Liver (tissue), 9 donors: Measurements from ENCODE around the gene ETV3L. TPM values are rescaled to one million over a fixed set of nuclear protein-coding genes. Genes with fewer than 3 reads are reported as not detected.

Experiments
- DNase-seq: peaks from one replicate; pipeline ENCODE4 v3.0.0-alpha.2; 2017; ENCODE audit warnings: low spot score
- H3K27ac ChIP-seq, 2 donors: one replicate each; pipeline ENCODE4 v1.7.0; 2013; ENCODE audit warnings: inconsistent platforms in 2 of 2, low read length in 2 of 2, control low read depth in 1 of 2, low read depth in 1 of 2, mild to moderate bottlenecking in 1 of 2
- H3K27me3 ChIP-seq, 4 donors: one replicate each; pipeline versions ENCODE4 v1.6.1 to v1.7.0; 2013; ENCODE audit warnings: low read length in 3 of 4, inconsistent platforms in 1 of 4, mild to moderate bottlenecking in 1 of 4, moderate library complexity in 1 of 4; ENCODE audit not compliant: control insufficient read depth in 4 of 4, insufficient read depth in 4 of 4
- H3K36me3 ChIP-seq, 4 donors: one replicate each; pipeline versions ENCODE4 v1.6.1 to v1.7.0; 2013; ENCODE audit warnings: low read length in 3 of 4, mild to moderate bottlenecking in 3 of 4, low read depth in 1 of 4, moderate library complexity in 1 of 4; ENCODE audit not compliant: control insufficient read depth in 4 of 4, insufficient read depth in 3 of 4
- H3K4me1 ChIP-seq, 4 donors: one replicate each; pipeline versions ENCODE4 v1.6.1 to v1.7.0; 2013; ENCODE audit warnings: low read length in 3 of 4, mild to moderate bottlenecking in 3 of 4, moderate library complexity in 1 of 4; ENCODE audit not compliant: control insufficient read depth in 4 of 4, insufficient read depth in 4 of 4
- H3K4me3 ChIP-seq, 3 donors: one replicate each; pipeline versions ENCODE4 v1.6.1 to v1.7.0; 2013; ENCODE audit warnings: low read length in 3 of 3, control low read depth in 1 of 3, low read depth in 1 of 3, mild to moderate bottlenecking in 1 of 3
- H3K9ac ChIP-seq, 2 donors: one replicate each; pipeline ENCODE4 v1.7.0; 2013; ENCODE audit warnings: low read length in 2 of 2, mild to moderate bottlenecking in 2 of 2, moderate library complexity in 2 of 2, control low read depth in 1 of 2, low read depth in 1 of 2
- H3K9me3 ChIP-seq, 4 donors: one replicate each; pipeline versions ENCODE4 v1.6.1 to v1.7.0; 2013; ENCODE audit warnings: low read length in 3 of 4; ENCODE audit not compliant: control insufficient read depth in 4 of 4
- ATF3 ChIP-seq: IDR thresholded peaks from 2 replicates; pipeline ENCODE4 v1.6.1; 2016; ENCODE audit warnings: antibody characterized with exemption
- FOXA1 ChIP-seq: IDR thresholded peaks from 2 replicates; pipeline ENCODE4 v1.6.1; 2016; ENCODE audit warnings: antibody characterized with exemption
- GABPA ChIP-seq, 2 donors: IDR thresholded peaks in 1 of 2; conservative IDR thresholded peaks in 1 of 2; 2 replicates each; pipeline ENCODE4 v1.6.1; 2016; ENCODE audit warnings: antibody characterized with exemption in 2 of 2, mild to moderate bottlenecking in 1 of 2, moderate library complexity in 1 of 2
- HNF4A ChIP-seq, 2 donors: conservative IDR thresholded peaks; 2 replicates each; pipeline ENCODE4 v1.6.1; 2016; ENCODE audit warnings: antibody characterized with exemption in 2 of 2, mild to moderate bottlenecking in 2 of 2
- HNF4G ChIP-seq: IDR thresholded peaks from 2 replicates; pipeline ENCODE4 v1.6.1; 2016; ENCODE audit warnings: antibody characterized with exemption
- JUND ChIP-seq, 2 donors: IDR thresholded peaks; 2 replicates each; pipeline ENCODE4 v1.6.1; 2016; ENCODE audit warnings: antibody characterized with exemption in 2 of 2
- NR2F2 ChIP-seq: IDR thresholded peaks from 2 replicates; pipeline ENCODE4 v1.6.1; 2016; ENCODE audit warnings: antibody characterized with exemption
- RAD21 ChIP-seq, 2 donors: IDR thresholded peaks; 2 replicates each; pipeline ENCODE4 v1.6.1; 2016; ENCODE audit warnings: antibody characterized with exemption in 2 of 2, mild to moderate bottlenecking in 2 of 2
- RXRA ChIP-seq, 2 donors: IDR thresholded peaks; 2 replicates each; pipeline ENCODE4 v1.6.1; 2017 to 2018; ENCODE audit warnings: antibody characterized with exemption in 2 of 2, mild to moderate bottlenecking in 1 of 2
- SP1 ChIP-seq: IDR thresholded peaks from 2 replicates; pipeline ENCODE4 v1.6.1; 2018; ENCODE audit warnings: antibody characterized with exemption, mild to moderate bottlenecking
- TAF1 ChIP-seq: conservative IDR thresholded peaks from 2 replicates; pipeline ENCODE4 v1.6.1; 2016; ENCODE audit warnings: antibody characterized with exemption, mild to moderate bottlenecking
- YY1 ChIP-seq: IDR thresholded peaks from 2 replicates; pipeline ENCODE4 v1.6.1; 2016; ENCODE audit warnings: antibody characterized with exemption, mild to moderate bottlenecking
- WGBS: extraction: QIAGEN DNeasy Blood & Tissue Kit; methylation state at CpG from one replicate; pipeline ENCODE4 v1.1.7; 2013; 5-methylcytosine and 5-hydroxymethylcytosine counted together
- polyA plus RNA-seq, 2 donors: library from polyadenylated mRNA; stranded (reverse) in 1 of 2; unstranded in 1 of 2; fragments of 200-250 nt in 1 of 2; fragments of >200 nt in 1 of 2; fragmentation: Nextera tagmentation in 1 of 2; extraction: Ambion mirVana in 1 of 2; gene quantifications; one replicate each; pipeline versions ENCODE4 v1.2.1 to v1.2.3, GENCODE V29; 2013 to 2015
- total RNA-seq, 2 donors: library from RNA; depleted of rRNA; stranded (reverse); fragments of >200 nt; gene quantifications; one replicate each; pipeline ENCODE4 v1.2.3, GENCODE V29; 2014
- TF ChIP-seq, protein P1 (sequence below): IDR thresholded peaks from 2 replicates; pipeline ENCODE4 v1.6.1; 2016; ENCODE audit warnings: antibody characterized with exemption
- donor health status: healthy.
- donor health status: healthy.
- donor health status: healthy.
- donor health status: healthy.
- donor health status: healthy.

ETV3L gene
- total and polyA plus RNA-seq, 4 donors, result not detected

DNA sequence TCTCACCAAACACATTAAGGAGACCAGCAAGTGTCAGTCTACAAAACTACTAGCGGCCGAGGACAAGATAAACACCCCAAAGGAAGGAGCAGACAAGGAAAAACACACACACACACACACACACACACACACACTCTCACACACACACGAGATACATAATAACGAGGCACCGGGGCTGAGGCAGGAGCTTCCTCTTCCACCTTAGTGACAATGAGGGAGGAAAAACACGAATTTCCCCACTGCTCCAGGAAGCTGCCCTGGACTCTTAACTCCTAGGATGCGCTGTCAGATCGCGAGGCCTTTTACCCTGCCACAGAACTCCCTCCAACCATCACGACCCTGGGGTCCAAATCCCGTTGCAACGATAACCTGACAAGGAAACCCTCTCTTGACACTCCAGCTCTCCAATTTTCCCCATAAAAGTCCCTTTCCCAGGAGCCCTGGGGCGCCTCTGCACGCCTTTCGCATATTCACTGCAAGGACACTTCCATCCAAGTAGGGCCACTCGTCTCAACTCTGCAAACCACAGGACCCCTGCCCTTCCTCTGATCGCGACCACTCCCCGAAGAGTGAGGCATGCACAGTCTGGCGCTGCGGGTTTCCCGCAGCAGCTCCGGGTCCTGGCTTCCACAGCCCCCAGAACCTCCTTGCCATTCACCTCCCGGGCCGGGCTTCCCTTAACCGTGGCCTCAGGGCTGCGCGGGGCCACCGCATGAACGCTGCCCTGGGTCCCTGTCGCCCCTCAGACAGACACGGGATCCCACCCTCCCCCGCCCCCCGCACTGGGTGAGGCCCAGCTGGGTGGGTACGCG lies 38.0 kb upstream of the ETV3L start:
- Histone ChIP-seq H3K27me3 (no peaks in the 10 kb centered on the region), H3K9ac (peak overlapping the region; percentile 81 to 90), H3K36me3 (peaks cover 0 to 30% (median 26%) of the 10 kb centered on the region in 4 donors), H3K4me3 (peak overlapping the region; percentile 90 to 98 (median 94)), H3K4me1 (peaks cover 9 to 28% (median 25%) of the 10 kb centered on the region in 4 donors), H3K27ac (peak overlapping the region; percentile 83 to 87), H3K9me3 (no peaks in the 10 kb centered on the region)
- no peak for TF ChIP-seq FOXA1
- TF ChIP-seq JUND (IDR thresholded peaks at IDR 0.05), result no peak
- TF ChIP-seq NR2F2, result no peak
- no peak for TF ChIP-seq RAD21 (IDR thresholded peaks at IDR 0.05)
- no peak for TF ChIP-seq SP1
- no peak for TF ChIP-seq GABPA (IDR thresholded peaks at IDR 0.05 in 1 of 2, conservative IDR thresholded peaks at IDR 0.05 in 1 of 2)
- TF ChIP-seq HNF4G, result no peak
- TF ChIP-seq HNF4A (conservative IDR thresholded peaks at IDR 0.05), result no peak
- DNase-seq, result peak; percentile 40
- under 1% methylated on average over 36 of the region's 36 CpGs for WGBS

DNA sequence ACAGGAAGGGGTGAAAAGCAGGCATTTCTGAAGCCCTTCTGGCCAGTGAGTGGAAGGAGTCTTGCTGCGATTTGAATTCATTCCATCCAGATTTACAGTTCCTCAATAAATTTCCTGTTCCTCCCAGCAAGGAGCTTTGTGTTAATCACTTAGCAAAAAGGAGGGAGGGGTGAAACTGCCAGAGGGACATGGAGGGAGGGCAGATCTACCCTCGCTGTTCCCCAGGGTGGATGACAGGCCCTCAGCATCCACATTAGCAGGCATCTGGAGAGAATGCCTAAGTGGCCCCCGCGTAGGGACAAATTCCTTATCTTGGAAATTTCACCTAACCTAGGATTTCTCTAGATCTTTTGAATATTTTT lies 37.4 kb upstream of the ETV3L start:
- no peak for DNase-seq
- H3K27ac ChIP-seq, result peak overlapping the region; percentile 83 to 87
- H3K36me3 ChIP-seq, result peaks cover under 1 to 34% (median 32%) of the 10 kb centered on the region in 4 donors
- H3K9me3 ChIP-seq, result no peaks in the 10 kb centered on the region
- H3K9ac ChIP-seq, result peak overlapping the region; percentile 81 to 90
- H3K27me3 ChIP-seq, result no peaks in the 10 kb centered on the region
- TF ChIP-seq YY1 (no peak), ATF3 (no peak), NR2F2 (no peak), TAF1 (no peak), SP1 (no peak), HNF4G (no peak)
- TF ChIP-seq, protein P1, sequence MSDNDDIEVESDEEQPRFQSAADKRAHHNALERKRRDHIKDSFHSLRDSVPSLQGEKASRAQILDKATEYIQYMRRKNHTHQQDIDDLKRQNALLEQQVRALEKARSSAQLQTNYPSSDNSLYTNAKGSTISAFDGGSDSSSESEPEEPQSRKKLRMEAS, result no peak
- 41% methylated on average over 4 of the region's 4 CpGs for WGBS
- H3K4me3 ChIP-seq, result peak overlapping the region; percentile 90 to 98 (median 94)
- peaks cover 9 to 28% (median 25%) of the 10 kb centered on the region in 4 donors for H3K4me1 ChIP-seq

DNA sequence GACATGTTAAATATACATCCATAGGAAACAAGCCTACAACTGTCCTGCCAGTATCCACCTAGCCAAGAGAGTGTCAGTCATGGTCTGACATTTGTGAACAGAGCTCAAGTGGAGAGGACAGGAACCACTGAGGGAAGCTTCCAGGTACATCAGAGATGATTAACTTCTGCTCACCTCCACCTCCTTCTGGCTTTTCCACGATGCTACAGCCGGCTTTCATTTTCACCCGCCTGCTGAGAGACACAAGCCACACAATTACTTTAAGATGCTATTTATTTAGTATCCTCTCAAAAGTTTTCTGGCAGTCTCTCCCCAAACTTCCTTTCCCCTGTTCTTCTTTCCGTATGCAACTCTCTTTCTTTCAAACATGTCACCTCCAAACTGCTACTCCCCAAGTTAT lies 36.5 kb upstream of the ETV3L start:
- Histone ChIP-seq H3K27me3 (no peaks in the 10 kb centered on the region), H3K9ac (peak overlapping the region in 1 of 2 donors; percentile 90), H3K4me1 (peaks cover 9 to 28% (median 25%) of the 10 kb centered on the region in 4 donors), H3K27ac (no peak overlapping the region), H3K4me3 (peak overlapping the region in 1 of 3 donors; percentile 6), H3K36me3 (peaks cover 3 to 42% (median 37%) of the 10 kb centered on the region in 4 donors), H3K9me3 (no peaks in the 10 kb centered on the region)
- WGBS, result 42% methylated on average over 4 of the region's 4 CpGs
- DNase-seq, result no peak
- TF ChIP-seq RAD21 (IDR thresholded peaks at IDR 0.05) (peak in 1 of 2 donors; percentile 5), ATF3 (no peak)

- peak in 1 of 2 donors; percentile 8 for TF ChIP-seq HNF4A (conservative IDR thresholded peaks at IDR 0.05)
- TF ChIP-seq GABPA (IDR thresholded peaks at IDR 0.05 in 1 of 2, conservative IDR thresholded peaks at IDR 0.05 in 1 of 2), result peak in 1 of 2 donors; percentile 23
- peak; percentile 57 to 60 for TF ChIP-seq RXRA (IDR thresholded peaks at IDR 0.05)
- TF ChIP-seq JUND (IDR thresholded peaks at IDR 0.05), result no peak
- H3K9me3 ChIP-seq, result no peaks in the 10 kb centered on the region
- WGBS, result 69% methylated on average over 1 of the region's 1 CpG
- H3K27me3 ChIP-seq, result no peaks in the 10 kb centered on the region
- DNase-seq, result no peak
- no peak overlapping the region for H3K4me3 ChIP-seq
- H3K27ac ChIP-seq, result no peak overlapping the region
- no peak overlapping the region for H3K9ac ChIP-seq
- H3K36me3 ChIP-seq, result peaks cover 3 to 47% (median 42%) of the 10 kb centered on the region in 4 donors
- peaks cover 9 to 28% (median 25%) of the 10 kb centered on the region in 4 donors for H3K4me1 ChIP-seq
These were observed 36.0 kb upstream of the ETV3L start for GRCh38 chr1:157135646-157136045.
